H1 (cell line): ENCODE results near the gene MEGF11. TPM values are rescaled to one million over a fixed set of nuclear protein-coding genes. Genes with fewer than 3 reads are reported as not detected.

Source experiments
- CTCF ChIA-PET: fragments of 300-600 bp; sonication (Branson Sonifier 250); formaldehyde crosslinking; loops from one replicate; lab custom pipeline; 2021; ENCODE audit not compliant: partially characterized antibody; lab: Charles Lee
- POLR2A ChIA-PET: fragments of 300-600 bp; sonication (Branson Sonifier 250); formaldehyde crosslinking; loops from one replicate; lab custom pipeline; 2021; ENCODE audit warnings: inconsistent platforms; ENCODE audit not compliant: partially characterized antibody; lab: Charles Lee
- DNase-seq, 2 experiments: peaks; one replicate each; pipeline versions ENCODE4 v3.0.0 to v3.0.0-alpha.2; 2010 to 2022; ENCODE audit warnings: low spot score in 2 of 2, low read depth in 1 of 2, mixed read lengths in 1 of 2
- FAIRE-seq: peaks from 2 replicates; lab custom pipeline; 2011; peaks lifted over from hg19 to GRCh38; lab: Jason Lieb, UNC
- H2AFZ ChIP-seq: 2 replicates; pipeline ENCODE4 v1.8.1; 2012; ENCODE audit warnings: low read length, inconsistent platforms
- H2AK5ac ChIP-seq: 2 replicates; pipeline ENCODE4 v1.6.1; 2013; ENCODE audit warnings: low read depth, low read length
- H2BK120ac ChIP-seq: replicated peaks from 2 replicates; pipeline ENCODE3; 2013; ENCODE audit warnings: low read depth, low read length, inconsistent platforms
- H2BK12ac ChIP-seq: 2 replicates; pipeline ENCODE4 v1.6.1; 2013; ENCODE audit warnings: low read depth, low read length
- H2BK15ac ChIP-seq: 2 replicates; pipeline ENCODE4 v1.6.1; 2013; ENCODE audit warnings: low read length
- H2BK20ac ChIP-seq: 2 replicates; pipeline ENCODE4 v1.6.1; 2013; ENCODE audit warnings: low read length
- H2BK5ac ChIP-seq: 2 replicates; pipeline ENCODE4 v1.6.1; 2013; ENCODE audit warnings: low read depth, low read length
- H3K14ac ChIP-seq: 2 replicates; pipeline ENCODE4 v1.6.1; 2013; ENCODE audit warnings: inconsistent platforms; ENCODE audit not compliant: insufficient read length
- H3K18ac ChIP-seq: 2 replicates; pipeline ENCODE4 v1.6.1; 2013; ENCODE audit warnings: low read length; ENCODE audit errors: extremely low read depth
- H3K23ac ChIP-seq: 2 replicates; pipeline ENCODE4 v1.6.1; 2013; ENCODE audit warnings: inconsistent platforms; ENCODE audit not compliant: insufficient read length
- H3K23me2 ChIP-seq: 2 replicates; pipeline ENCODE4 v1.6.1; 2013; ENCODE audit warnings: low read depth, low read length
- H3K27ac ChIP-seq: 2 replicates; pipeline ENCODE4 v1.6.1; 2011; ENCODE audit warnings: low read depth, low read length, inconsistent platforms
- H3K27me3 ChIP-seq, 4 experiments: replicated peaks in 1 of 4; 1 replicate in 1 of 4; 2 replicates in 3 of 4; pipeline versions ENCODE4 v1.6.1 to v1.8.1; 2011 to 2013; ENCODE audit warnings: low read length in 3 of 4, mild to moderate bottlenecking in 3 of 4, inconsistent platforms in 2 of 4, mixed read lengths in 2 of 4, moderate library complexity in 1 of 4; ENCODE audit not compliant: control insufficient read depth in 3 of 4, insufficient read depth in 3 of 4; ENCODE audit errors: extremely low read depth in 1 of 4
- H3K36me3 ChIP-seq, 4 experiments: 2 replicates each; pipeline versions ENCODE4 v1.6.1 to v1.8.1; 2011 to 2013; ENCODE audit warnings: mild to moderate bottlenecking in 4 of 4, low read length in 3 of 4, moderate library complexity in 2 of 4, control low read depth in 1 of 4, inconsistent platforms in 1 of 4; ENCODE audit not compliant: insufficient read depth in 4 of 4, control insufficient read depth in 2 of 4
- H3K4ac ChIP-seq: replicated peaks from 2 replicates; pipeline ENCODE3; 2013; ENCODE audit warnings: low read length, low read depth, mixed read lengths, inconsistent platforms; ENCODE audit not compliant: insufficient read length
- H3K4me1 ChIP-seq, 4 experiments: replicated peaks in 1 of 4; 1 replicate in 1 of 4; 2 replicates in 3 of 4; pipeline versions ENCODE4 v1.6.1 to v1.8.1; 2011 to 2013; ENCODE audit warnings: low read length in 3 of 4, inconsistent platforms in 2 of 4, mixed read lengths in 1 of 4; ENCODE audit not compliant: insufficient read depth in 4 of 4, control insufficient read depth in 3 of 4
- H3K4me2 ChIP-seq, 2 experiments: 2 replicates each; pipeline versions ENCODE4 v1.6.1 to v1.8.1; 2011 to 2013; ENCODE audit warnings: low read depth in 2 of 2, low read length in 2 of 2, control low read depth in 1 of 2, inconsistent platforms in 1 of 2, mild to moderate bottlenecking in 1 of 2; ENCODE audit not compliant: insufficient read depth in 1 of 2
- H3K4me3 ChIP-seq, 4 experiments: fragments of 200-600, 300-600 bp in 1 of 4; sonication (generic), shearing (Covaris generic), sonication (Bioruptor Twin) in 1 of 4; 2 replicates each; pipeline versions ENCODE4 v1.5.1 to v1.8.1; 2011 to 2016; ENCODE audit warnings: low read length in 4 of 4, low read depth in 3 of 4, control low read depth in 2 of 4, inconsistent platforms in 2 of 4, mild to moderate bottlenecking in 2 of 4, mixed read lengths in 1 of 4, moderate library complexity in 1 of 4; ENCODE audit not compliant: insufficient read depth in 2 of 4; ENCODE audit errors: extremely low read depth in 1 of 4
- H3K56ac ChIP-seq: replicated peaks from 2 replicates; pipeline ENCODE3; 2013; ENCODE audit warnings: low read depth, mild to moderate bottlenecking, mixed read lengths, low read length, inconsistent platforms; ENCODE audit not compliant: insufficient read length
- H3K79me1 ChIP-seq: 2 replicates; pipeline ENCODE4 v1.6.1; 2013; ENCODE audit warnings: low read depth, low read length, control low read depth
- H3K79me2 ChIP-seq, 2 experiments: 2 replicates each; pipeline versions ENCODE4 v1.6.1 to v1.8.1; 2012 to 2013; ENCODE audit warnings: low read length in 2 of 2, mild to moderate bottlenecking in 2 of 2, inconsistent platforms in 1 of 2; ENCODE audit not compliant: insufficient read depth in 2 of 2, control insufficient read depth in 1 of 2
- H3K9ac ChIP-seq, 4 experiments: replicated peaks in 1 of 4; 1 replicate in 1 of 4; 2 replicates in 3 of 4; pipeline versions ENCODE4 v1.6.1 to v1.8.1; 2011 to 2013; ENCODE audit warnings: low read depth in 3 of 4, low read length in 3 of 4, control low read depth in 2 of 4, mild to moderate bottlenecking in 2 of 4, moderate library complexity in 2 of 4, inconsistent platforms in 1 of 4; ENCODE audit errors: extremely low read depth in 1 of 4
- H3K9me3 ChIP-seq, 2 experiments: 2 replicates each; pipeline versions ENCODE4 v1.6.1 to v1.8.1; 2012 to 2013; ENCODE audit warnings: mild to moderate bottlenecking in 2 of 2, moderate library complexity in 2 of 2, control low read depth in 1 of 2, inconsistent platforms in 1 of 2, low read depth in 1 of 2, low read length in 1 of 2, mixed read lengths in 1 of 2; ENCODE audit not compliant: insufficient read depth in 2 of 2
- H4K20me1 ChIP-seq, 2 experiments: replicated peaks in 1 of 2; 2 replicates each; pipeline versions ENCODE3 to v1.8.1; 2011 to 2013; ENCODE audit warnings: inconsistent platforms in 2 of 2, low read length in 2 of 2, mild to moderate bottlenecking in 1 of 2; ENCODE audit not compliant: insufficient read depth in 2 of 2, control insufficient read depth in 1 of 2
- H4K5ac ChIP-seq: 2 replicates; pipeline ENCODE4 v1.6.1; 2013; ENCODE audit warnings: low read length, low read depth, mixed read lengths, inconsistent platforms; ENCODE audit not compliant: insufficient read length
- H4K8ac ChIP-seq: 2 replicates; pipeline ENCODE4 v1.8.0; 2013; ENCODE audit warnings: mild to moderate bottlenecking, moderate library complexity, low read length, inconsistent platforms; ENCODE audit not compliant: insufficient read depth; ENCODE audit errors: extremely low read depth
- H4K91ac ChIP-seq: replicated peaks from 2 replicates; pipeline ENCODE3; 2013; ENCODE audit warnings: low read length, mixed read lengths, inconsistent platforms; ENCODE audit not compliant: insufficient read length
- ASH2L ChIP-seq: fragments of 200-600, 300-600 bp; sonication (generic); IDR thresholded peaks from one replicate; pipeline ENCODE4 v1.7.1; 2017; ENCODE audit warnings: low read length
- NRF1 ChIP-seq: IDR thresholded peaks from 2 replicates; pipeline ENCODE4 v1.6.1; 2011; ENCODE audit warnings: mild to moderate bottlenecking, low read depth, low read length, improper control_type of control experiment
- POLR2AphosphoS5 ChIP-seq: IDR thresholded peaks from 2 replicates; pipeline ENCODE4 v1.6.1; 2011; ENCODE audit warnings: low read depth, low read length
- SAP30 ChIP-seq: fragments of 300-600 bp; sonication (generic); IDR thresholded peaks from 2 replicates; pipeline ENCODE4 v1.7.1; 2012; ENCODE audit warnings: low read length, moderate library complexity, mild to moderate bottlenecking, inconsistent platforms; ENCODE audit not compliant: insufficient read depth, insufficient replicate concordance
- TEAD4 ChIP-seq: IDR thresholded peaks from 2 replicates; pipeline ENCODE4 v1.6.1; 2012; ENCODE audit warnings: low read depth, low read length, inconsistent platforms, mixed read lengths
- ZNF274 ChIP-seq: IDR thresholded peaks from 2 replicates; pipeline ENCODE4 v1.7.0; 2012; ENCODE audit warnings: low read length, borderline replicate concordance; ENCODE audit errors: extremely low read depth
- WGBS, 2 experiments: shearing (Covaris generic) in 1 of 2; methylation state at CpG; one replicate each; pipeline versions ENCODE4 v1.1.6 to v1.1.7; 2013 to 2015; ENCODE audit warnings: low lambda C conversion rate in 2 of 2, mixed read lengths in 2 of 2, inconsistent platforms in 1 of 2, low coverage in 1 of 2, missing lambda C conversion rate in 1 of 2; ENCODE audit not compliant: insufficient replicate concordance in 2 of 2, insufficient coverage in 1 of 2, insufficient read length in 1 of 2; ENCODE audit errors: extremely low coverage in 1 of 2, missing lambda C conversion rate in 1 of 2; 5-methylcytosine and 5-hydroxymethylcytosine counted together
- polyA plus RNA-seq, 7 experiments: library from polyadenylated mRNA; depleted of rRNA in 3 of 7; stranded (reverse) in 5 of 7; unstranded in 2 of 7; fragments of >200 nt in 5 of 7; fragments of 200-250 nt in 2 of 7; gene quantifications; 1 replicate in 5 of 7; 2 replicates in 1 of 7; 4 replicates in 1 of 7; pipeline versions ENCODE4 v1.2.1 to v1.2.3, GENCODE V29; 2011 to 2013; ENCODE audit warnings: missing spikeins in 2 of 7, mixed read lengths in 2 of 7
- total RNA-seq: library from RNA; stranded (reverse); fragmentation: NEBNext Ultra II Directional; extraction: Animal tissue kit (Norgen Biotek cat#: 25700); gene quantifications from 2 replicates; pipeline ENCODE4 v1.2.1, GENCODE V29; 2021

MEGF11 gene
- total and polyA plus RNA-seq, 2 of the 8 experiments (the other 6 are each of a cell fraction or from before 2014, with no cell fraction given) = 4.4 to 4.8 TPM

DNA sequence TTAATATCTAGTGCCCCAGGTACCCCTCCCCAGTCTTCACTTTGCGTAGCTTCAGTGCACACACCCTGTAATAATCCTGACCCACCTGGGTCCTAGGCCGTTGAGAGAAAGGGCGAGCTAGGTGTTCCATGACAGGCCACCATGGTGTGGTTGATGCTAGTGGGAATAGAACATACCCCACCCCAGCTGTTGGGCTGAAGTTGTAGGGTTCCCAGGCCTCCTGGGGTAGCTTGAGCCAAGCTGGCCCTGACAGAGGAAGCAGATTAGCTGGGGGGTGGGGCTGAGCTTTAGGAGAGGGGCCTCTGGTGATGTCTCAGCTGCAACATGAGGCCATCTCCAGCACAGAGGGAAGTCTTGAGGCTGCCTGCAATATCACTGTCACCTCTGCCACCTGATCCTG lies 343.7 kb downstream of the MEGF11 start:
- no peaks in the 10 kb centered on the region for H3K23me2 ChIP-seq
- H3K27ac ChIP-seq = no peak overlapping the region
- peaks cover 4 to 5% of the 10 kb centered on the region in 2 experiments for H4K20me1 ChIP-seq
- no peak overlapping the region for H3K56ac ChIP-seq
- WGBS, 2 experiments = 93% methylated on average over 3 of the region's 3 CpGs; no CpG with 5 or more reads in 1 of the 2 experiments
- DNase-seq (no peak), FAIRE-seq (no peak)
- H3K4me1 ChIP-seq = peaks cover 0 to 5% (median 3%) of the 10 kb centered on the region in 4 experiments; a peak in 4 of 7 replicates
- H3K36me3 ChIP-seq = peaks cover 0 to 17% (median 0%) of the 10 kb centered on the region in 4 experiments; a peak in 6 of 8 replicates
- no peaks in the 10 kb centered on the region for H3K27me3 ChIP-seq
- H2BK20ac ChIP-seq = no peak overlapping the region
- ChIA-PET POLR2A (interaction anchor here (0.6 to 1.1 kb wide), 3 partner anchors 13 to 307 kb away, joined by 3 read pairs; no protein-coding TSS in a partner anchor), CTCF (interaction anchor here (0.9 to 2.6 kb wide), 4 partner anchors 12 to 158 kb away, joined by 3 to 10 read pairs (median 3); partner anchors contain the start of gene RAB11A)
- H4K8ac ChIP-seq = no peak overlapping the region
- no peak overlapping the region for H3K14ac ChIP-seq
- no peak overlapping the region for H2BK15ac ChIP-seq
- H3K9me3 ChIP-seq = no peaks in the 10 kb centered on the region
- no peak overlapping the region for H3K9ac ChIP-seq
- H3K4me3 ChIP-seq = no peak overlapping the region
- H3K4ac ChIP-seq = no peak overlapping the region
- no peak overlapping the region for H2AFZ ChIP-seq
- H3K18ac ChIP-seq = no peak overlapping the region
- no peak overlapping the region for H2AK5ac ChIP-seq
- no peak overlapping the region for H3K4me2 ChIP-seq
- H3K79me1 ChIP-seq = no peaks in the 10 kb centered on the region; the same call in 1 of the 2 replicates
- H2BK120ac ChIP-seq = no peak overlapping the region
- no peak overlapping the region for H2BK12ac ChIP-seq
- no peak overlapping the region for H4K5ac ChIP-seq
- no peak overlapping the region for H3K23ac ChIP-seq
- H4K91ac ChIP-seq = no peak overlapping the region
- H2BK5ac ChIP-seq = no peak overlapping the region
- H3K79me2 ChIP-seq = no peaks in the 10 kb centered on the region
- TF ChIP-seq ASH2L = no peak
- no peak for TF ChIP-seq ZNF274
- no peak for TF ChIP-seq NRF1
- no peak for TF ChIP-seq TEAD4
- no peak for TF ChIP-seq SAP30
- no peak for TF ChIP-seq POLR2AphosphoS5
